Heart left ventricle (tissue), 13 donors: ENCODE data around the gene PARP8.

Source experiments
- POLR2A ChIP-seq, 2 donors: fragments of 450-650 bp; IDR thresholded peaks; one replicate each; pipeline ENCODE4 v1.6.1; 2017; ENCODE audit warnings: antibody characterized with exemption in 2 of 2, mild to moderate bottlenecking in 2 of 2, moderate library complexity in 2 of 2
- TF ChIP-seq, protein P1 (sequence below), 12 donors: fragments of 200-600 bp; sonication (generic) in 4 of 12; IDR thresholded peaks; one replicate each; pipeline versions ENCODE4 v1.5.0 to v1.8.0; 2018 to 2022; ENCODE audit warnings: antibody characterized with exemption in 12 of 12, mild to moderate bottlenecking in 5 of 12
- donor health status: ischemic (EF 13 %, LVEDD 7.1; RV severe dilation, severe dysfunction).
- donor health status: DM: no; HTN: yes; CAD: no.
- donor health status: DM: no; HTN: no; CAD: no.
- donor health status: ischemic (EF 25% LVEDD 6.9; RV normal size, moderate dysfunction).
- donor health status: ischemic (EF 25% LVEDD 5.7; RV mildly dilated, moderate dysfunction).
- donor health status: ischemic (EF 35%, LVEDD 5.7; RV mildly dilated, moderate dysfunction).
- donor health status: nonischemic (EF 11% LVEDD 7.7; RV severe dilation, severe dysfunction).
- donor health status: DM: yes; HTN: yes; CAD: no.
- donor health status: PGD.
- donor health status: ischemic (EF 29% LVEDD 5.4; RV normal size, mild dysfunction).
- donor health status: nonischemic (EF 23%, LVEDD 6.1; RV moderate dilation, normal function).

- no peak for TF ChIP-seq POLR2A (IDR thresholded peaks at IDR 0.05)
- TF ChIP-seq, protein P1, sequence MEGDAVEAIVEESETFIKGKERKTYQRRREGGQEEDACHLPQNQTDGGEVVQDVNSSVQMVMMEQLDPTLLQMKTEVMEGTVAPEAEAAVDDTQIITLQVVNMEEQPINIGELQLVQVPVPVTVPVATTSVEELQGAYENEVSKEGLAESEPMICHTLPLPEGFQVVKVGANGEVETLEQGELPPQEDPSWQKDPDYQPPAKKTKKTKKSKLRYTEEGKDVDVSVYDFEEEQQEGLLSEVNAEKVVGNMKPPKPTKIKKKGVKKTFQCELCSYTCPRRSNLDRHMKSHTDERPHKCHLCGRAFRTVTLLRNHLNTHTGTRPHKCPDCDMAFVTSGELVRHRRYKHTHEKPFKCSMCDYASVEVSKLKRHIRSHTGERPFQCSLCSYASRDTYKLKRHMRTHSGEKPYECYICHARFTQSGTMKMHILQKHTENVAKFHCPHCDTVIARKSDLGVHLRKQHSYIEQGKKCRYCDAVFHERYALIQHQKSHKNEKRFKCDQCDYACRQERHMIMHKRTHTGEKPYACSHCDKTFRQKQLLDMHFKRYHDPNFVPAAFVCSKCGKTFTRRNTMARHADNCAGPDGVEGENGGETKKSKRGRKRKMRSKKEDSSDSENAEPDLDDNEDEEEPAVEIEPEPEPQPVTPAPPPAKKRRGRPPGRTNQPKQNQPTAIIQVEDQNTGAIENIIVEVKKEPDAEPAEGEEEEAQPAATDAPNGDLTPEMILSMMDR (IDR thresholded peaks at IDR 0.05), result no peak
Measured at GRCh38 chr5:50807661-50808060, 141.2 kb downstream of the PARP8 start.
